Measurements from ENCODE around the gene DCAF8. TPM values are rescaled to one million over a fixed set of nuclear protein-coding genes. Genes with fewer than 3 reads are reported as not detected.
A peak's percentile ranks its signal among the peaks of the same experiment; 100 is the strongest.

DCAF8 gene
- total and polyA plus RNA-seq, 7 donors, result 45.4 to 204 (median 182) TPM

DNA sequence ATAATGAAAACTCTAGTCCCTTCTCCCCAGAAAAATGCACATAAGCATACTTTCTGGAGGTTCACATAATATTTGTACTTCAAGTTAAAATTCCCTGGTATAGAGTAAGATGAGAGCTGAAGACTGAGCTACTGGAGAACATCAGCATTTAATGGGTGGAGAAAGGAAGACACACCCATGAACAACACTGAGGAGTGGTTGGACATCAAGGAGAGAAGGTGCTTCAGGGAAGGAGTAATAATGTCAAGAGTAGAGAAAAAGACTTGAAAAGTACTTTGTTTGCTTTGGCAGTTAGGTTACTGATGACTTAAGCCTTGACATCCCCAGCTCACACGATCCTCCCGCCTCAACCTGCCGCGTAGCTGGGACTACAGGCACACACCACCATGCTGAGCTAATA, 35.3 kb downstream of the DCAF8 start:
- no peaks in the 10 kb centered on the region for H3K9me3 ChIP-seq
- peaks cover 13% of the 10 kb centered on the region for H3K4me1 ChIP-seq
- intact Hi-C loops (cut with DNase I), result no loop called here
- H3K36me3 ChIP-seq (ENCODE audit: insufficient read depth in 1 of 2, low read depth in 1 of 2), result peaks cover 20 to 100% of the 10 kb centered on the region in 2 donors
- H3K27ac ChIP-seq, result peak overlapping the region; percentile 61
- TF ChIP-seq, protein P1, sequence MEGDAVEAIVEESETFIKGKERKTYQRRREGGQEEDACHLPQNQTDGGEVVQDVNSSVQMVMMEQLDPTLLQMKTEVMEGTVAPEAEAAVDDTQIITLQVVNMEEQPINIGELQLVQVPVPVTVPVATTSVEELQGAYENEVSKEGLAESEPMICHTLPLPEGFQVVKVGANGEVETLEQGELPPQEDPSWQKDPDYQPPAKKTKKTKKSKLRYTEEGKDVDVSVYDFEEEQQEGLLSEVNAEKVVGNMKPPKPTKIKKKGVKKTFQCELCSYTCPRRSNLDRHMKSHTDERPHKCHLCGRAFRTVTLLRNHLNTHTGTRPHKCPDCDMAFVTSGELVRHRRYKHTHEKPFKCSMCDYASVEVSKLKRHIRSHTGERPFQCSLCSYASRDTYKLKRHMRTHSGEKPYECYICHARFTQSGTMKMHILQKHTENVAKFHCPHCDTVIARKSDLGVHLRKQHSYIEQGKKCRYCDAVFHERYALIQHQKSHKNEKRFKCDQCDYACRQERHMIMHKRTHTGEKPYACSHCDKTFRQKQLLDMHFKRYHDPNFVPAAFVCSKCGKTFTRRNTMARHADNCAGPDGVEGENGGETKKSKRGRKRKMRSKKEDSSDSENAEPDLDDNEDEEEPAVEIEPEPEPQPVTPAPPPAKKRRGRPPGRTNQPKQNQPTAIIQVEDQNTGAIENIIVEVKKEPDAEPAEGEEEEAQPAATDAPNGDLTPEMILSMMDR (IDR thresholded peaks at IDR 0.05), result no peak
- H3K4me3 ChIP-seq, result no peak overlapping the region
- 92 to 94% (median 94%) methylated on average over 4 of the region's 4 CpGs for WGBS, 3 donors
- ATAC-seq, result no peak
- no peak for DNase-seq
- no peaks in the 10 kb centered on the region for H3K27me3 ChIP-seq (ENCODE audit: insufficient read depth in 3 of 3, low read length in 2 of 3)

DNA sequence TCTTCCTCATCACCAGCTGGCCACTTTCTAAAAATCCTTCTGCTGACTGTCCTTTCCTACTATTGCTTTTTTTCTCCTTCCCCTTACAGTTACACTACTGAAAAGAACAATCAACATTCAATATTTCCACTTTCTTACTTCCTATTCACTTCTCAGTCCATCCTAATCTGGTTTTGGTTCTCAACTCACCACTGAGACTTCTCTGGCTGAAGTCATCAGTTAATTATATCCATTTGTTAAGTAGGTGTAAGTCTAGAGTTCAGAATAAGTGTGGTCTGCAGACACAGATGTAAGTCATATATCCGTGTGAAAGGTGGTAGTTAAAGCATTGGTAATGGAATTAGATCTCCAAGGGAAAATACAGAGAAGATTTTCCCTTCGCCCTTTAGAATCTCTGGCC, 35.7 kb downstream of the DCAF8 start:
- H3K4me3 ChIP-seq, result no peak overlapping the region
- TF ChIP-seq, protein P1 (IDR thresholded peaks at IDR 0.05), result no peak
- peaks cover 20 to 100% of the 10 kb centered on the region in 2 donors for H3K36me3 ChIP-seq (ENCODE audit: insufficient read depth in 1 of 2, low read depth in 1 of 2)
- intact Hi-C loops (cut with DNase I), result no loop called here
- 68 to 91% (median 69%) methylated on average over 2 of the region's 2 CpGs for WGBS, 3 donors
- peak overlapping the region; percentile 61 for H3K27ac ChIP-seq
- no peak for DNase-seq
- ATAC-seq, result peak in 3 of 4 donors; percentile 56 to 78 (median 58)
- no peaks in the 10 kb centered on the region for H3K9me3 ChIP-seq
- H3K27me3 ChIP-seq (ENCODE audit: insufficient read depth in 3 of 3, low read length in 2 of 3), result no peaks in the 10 kb centered on the region
- H3K4me1 ChIP-seq, result peaks cover 13% of the 10 kb centered on the region

DNA sequence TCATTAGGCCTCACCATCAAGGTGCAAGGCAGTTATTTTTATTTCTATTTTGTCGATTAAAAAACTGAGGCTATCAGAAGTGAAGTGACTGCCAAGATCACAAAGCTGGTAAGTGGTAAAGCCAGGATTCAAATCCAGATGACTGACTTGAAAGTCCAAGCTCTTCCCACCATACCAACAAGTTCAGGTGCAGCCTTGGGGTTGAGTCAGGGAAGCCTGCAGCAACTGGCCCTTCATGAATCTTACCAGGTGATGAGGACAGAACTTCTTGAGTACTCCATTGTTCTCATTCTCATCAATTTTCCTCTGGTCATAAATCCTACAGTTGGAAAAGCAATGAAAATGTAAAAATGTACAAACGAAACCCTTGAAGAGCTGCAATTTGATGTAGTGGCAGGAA, 37.0 kb downstream of the DCAF8 start:
- DNase-seq (no peak), ATAC-seq (no peak)
- 75 to 87% (median 80%) methylated on average over 2 of the region's 2 CpGs for WGBS, 3 donors
- intact Hi-C loops (cut with DNase I), result no loop called here
- Histone ChIP-seq H3K27ac (no peak overlapping the region), H3K4me1 (peaks cover 13% of the 10 kb centered on the region), H3K27me3 (ENCODE audit: insufficient read depth in 3 of 3, low read length in 2 of 3) (no peaks in the 10 kb centered on the region), H3K4me3 (no peak overlapping the region), H3K36me3 (ENCODE audit: insufficient read depth in 1 of 2, low read depth in 1 of 2) (peaks cover 20 to 100% of the 10 kb centered on the region in 2 donors), H3K9me3 (no peaks in the 10 kb centered on the region)
- TF ChIP-seq, protein P1 (IDR thresholded peaks at IDR 0.05), result no peak

DNA sequence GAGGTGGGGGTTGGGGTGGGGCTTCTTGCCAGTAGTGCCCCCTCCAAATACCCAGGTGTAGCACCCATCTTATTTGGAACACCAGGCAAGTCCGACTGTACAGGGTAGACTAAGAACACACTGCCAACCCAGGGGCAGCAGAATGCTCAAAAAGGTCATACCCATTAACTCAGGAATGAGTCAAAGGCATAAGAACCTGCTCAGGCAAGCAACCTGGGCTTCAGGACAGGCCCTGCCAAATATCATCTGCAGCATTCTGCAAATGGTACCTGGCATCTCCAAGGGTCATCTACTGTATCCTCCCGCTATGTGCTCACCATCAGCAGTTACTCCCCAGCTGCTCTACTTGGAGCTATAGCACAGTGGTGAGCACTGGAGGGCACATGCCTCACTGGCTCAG, 37.7 kb downstream of the DCAF8 start:
- no peaks in the 10 kb centered on the region for H3K27me3 ChIP-seq (ENCODE audit: insufficient read depth in 3 of 3, low read length in 2 of 3)
- peaks cover 17 to 100% of the 10 kb centered on the region in 2 donors for H3K36me3 ChIP-seq (ENCODE audit: insufficient read depth in 1 of 2, low read depth in 1 of 2)
- intact Hi-C loops (cut with DNase I), result no loop called here
- DNase-seq, result no peak
- peak in 1 of 4 donors; percentile 23 for ATAC-seq
- no peak overlapping the region for H3K27ac ChIP-seq
- 83 to 89% (median 88%) methylated on average over 2 of the region's 2 CpGs for WGBS, 3 donors
- peaks cover 18% of the 10 kb centered on the region for H3K4me1 ChIP-seq
- H3K9me3 ChIP-seq, result no peaks in the 10 kb centered on the region
- TF ChIP-seq, protein P1 (IDR thresholded peaks at IDR 0.05), result no peak
- no peak overlapping the region for H3K4me3 ChIP-seq

DNA sequence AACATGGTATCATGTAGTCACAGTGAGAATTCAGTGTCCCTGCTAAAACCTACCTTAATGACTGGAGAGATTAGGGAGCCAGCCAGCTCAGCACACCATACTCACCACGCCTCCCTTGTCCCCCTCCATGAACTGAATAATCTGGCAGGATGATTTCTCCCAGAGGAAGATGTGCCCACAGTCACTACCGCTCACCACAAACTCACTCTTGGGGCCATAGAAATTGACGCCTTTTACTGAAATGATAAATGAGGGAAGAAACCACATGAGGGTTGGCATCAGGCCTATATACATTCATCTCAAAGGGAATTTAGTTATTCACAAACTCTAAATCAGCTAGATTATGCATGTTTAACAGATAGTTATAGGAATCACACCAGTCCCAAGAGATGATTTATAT, 39.8 kb downstream of the DCAF8 start:
- intact Hi-C loops (cut with DNase I), result no loop called here
- no peak for DNase-seq
- H3K36me3 ChIP-seq (ENCODE audit: insufficient read depth in 1 of 2, low read depth in 1 of 2), result peaks cover 19 to 100% of the 10 kb centered on the region in 2 donors
- H3K4me3 ChIP-seq, result no peak overlapping the region
- 87 to 92% (median 87%) methylated on average over 3 of the region's 3 CpGs for WGBS, 3 donors
- H3K9me3 ChIP-seq, result no peaks in the 10 kb centered on the region
- H3K4me1 ChIP-seq, result peaks cover 32% of the 10 kb centered on the region
- TF ChIP-seq, protein P1 (IDR thresholded peaks at IDR 0.05), result no peak
- H3K27ac ChIP-seq, result no peak overlapping the region
- no peak for ATAC-seq
- no peaks in the 10 kb centered on the region for H3K27me3 ChIP-seq (ENCODE audit: insufficient read depth in 3 of 3, low read length in 2 of 3)

Data from psoas muscle (tissue), 8 donors.